Upper lobe of right lung (tissue), 1 donor: Measurements from ENCODE around the gene MRPS35. TPM values are rescaled to one million over a fixed set of nuclear protein-coding genes. Genes with fewer than 3 reads are reported as not detected.

ENCODE experiments used
- ATAC-seq: fragments of 200-7000 bp; cut with Tn5 transposase; one replicate; pipeline ENCODE4 v1.9.1; 2020; ENCODE audit warnings: mild to moderate bottlenecking, moderate library complexity
- DNase-seq: peaks from one replicate; pipeline ENCODE4 v3.0.0-alpha.2; 2020
- H3K27ac ChIP-seq: fragments of 200-600 bp; one replicate; pipeline ENCODE4 v1.8.0; 2022
- H3K27me3 ChIP-seq: fragments of 200-600 bp; one replicate; pipeline ENCODE4 v1.8.0; 2022; ENCODE audit warnings: mild to moderate bottlenecking
- H3K36me3 ChIP-seq: fragments of 200-600 bp; one replicate; pipeline ENCODE4 v1.8.0; 2022
- H3K4me1 ChIP-seq: fragments of 200-600 bp; one replicate; pipeline ENCODE4 v1.8.0; 2022
- H3K4me3 ChIP-seq: fragments of 200-600 bp; one replicate; pipeline ENCODE4 v1.8.0; 2022; ENCODE audit warnings: mild to moderate bottlenecking
- H3K9me3 ChIP-seq: fragments of 200-600 bp; one replicate; pipeline ENCODE4 v1.8.0; 2022
- CTCF ChIP-seq: fragments of 200-600 bp; IDR thresholded peaks from one replicate; pipeline ENCODE4 v1.8.0; 2022; ENCODE audit warnings: antibody characterized with exemption
- intact Hi-C: fragments of 100-400 bp; cut with DNase I; formaldehyde crosslinking; loops from one replicate; pipeline ENCODE4 v1.11.0; 2022
- total RNA-seq: library from RNA; stranded (reverse); fragmentation: NEBNext Ultra II Directional; extraction: Animal tissue kit (Norgen Biotek cat#: 25700); gene quantifications from one replicate; pipeline ENCODE4 v1.2.1, GENCODE V29; 2021
- donor health status: DM: no; HTN: yes; CAD: no; lungs with severe emphysema.

The MRPS35 gene
- total RNA-seq, 1 donor from 2014 or later: 31.3 TPM

- H3K9me3 ChIP-seq: no peaks in the 10 kb centered on the region
- peaks cover 57% of the 10 kb centered on the region for H3K36me3 ChIP-seq
- H3K4me1 ChIP-seq: no peaks in the 10 kb centered on the region
- H3K27me3 ChIP-seq: no peaks in the 10 kb centered on the region
- intact Hi-C loops: no loop called here
- DNase-seq (no peak), ATAC-seq (no peak)
- no peak for TF ChIP-seq CTCF
- no peak overlapping the region for H3K4me3 ChIP-seq
- H3K27ac ChIP-seq: no peak overlapping the region
Measured at GRCh38 chr12:27695556-27696292, 14.9 kb upstream of the MRPS35 start.

GRCh38 chr12:27696293-27696652, 14.4 kb upstream of the MRPS35 start, which contains the start of gene REP15:
TSS of gene REP15 (plus strand) at chr12:27696447. CDS start at chr12:27696563, 116 bp downstream.
- intact Hi-C loops: no loop called here
- DNase-seq: no peak
- H3K4me3 ChIP-seq: no peak within 1 kb of the TSS
- H3K27ac ChIP-seq: no peak within 1 kb of the TSS
- no peaks in the 10 kb centered on the region for H3K4me1 ChIP-seq
- no peak for TF ChIP-seq CTCF
- no peak for ATAC-seq
- H3K9me3 ChIP-seq: no peaks in the 10 kb centered on the region
- no peaks in the 10 kb centered on the region for H3K27me3 ChIP-seq
- peaks cover 51% of the 10 kb centered on the region for H3K36me3 ChIP-seq

GRCh38 chr12:27696864-27697564, 13.6 kb upstream of the MRPS35 start:
- no peaks in the 10 kb centered on the region for H3K4me1 ChIP-seq
- H3K36me3 ChIP-seq: peaks cover 44% of the 10 kb centered on the region
- DNase-seq (no peak), ATAC-seq (no peak)
- intact Hi-C loops: no loop called here
- H3K27ac ChIP-seq: no peak overlapping the region
- TF ChIP-seq CTCF: no peak
- H3K4me3 ChIP-seq: no peak overlapping the region
- no peaks in the 10 kb centered on the region for H3K9me3 ChIP-seq
- no peaks in the 10 kb centered on the region for H3K27me3 ChIP-seq

GRCh38 chr12:27703720-27704452, 6.7 kb upstream of the MRPS35 start:
- H3K27ac ChIP-seq: no peak overlapping the region
- TF ChIP-seq CTCF: peak; percentile 88
- no peaks in the 10 kb centered on the region for H3K9me3 ChIP-seq
- H3K27me3 ChIP-seq: no peaks in the 10 kb centered on the region
- DNase-seq (no peak), ATAC-seq (peak; percentile 97)
- H3K36me3 ChIP-seq: no peaks in the 10 kb centered on the region
- H3K4me3 ChIP-seq: no peak overlapping the region
- H3K4me1 ChIP-seq: no peaks in the 10 kb centered on the region
- intact Hi-C loops: no loop called here

- no peak overlapping the region for H3K4me3 ChIP-seq
- TF ChIP-seq CTCF: no peak
- no peak for DNase-seq
- intact Hi-C loops: no loop called here
- H3K27ac ChIP-seq: no peak overlapping the region
- H3K27me3 ChIP-seq: no peaks in the 10 kb centered on the region
- H3K9me3 ChIP-seq: no peaks in the 10 kb centered on the region
- H3K4me1 ChIP-seq: no peaks in the 10 kb centered on the region
- H3K36me3 ChIP-seq: no peaks in the 10 kb centered on the region
- ATAC-seq: no peak
Measured at GRCh38 chr12:27705263-27705662, 5.4 kb upstream of the MRPS35 start.
